Measurements from ENCODE around the gene MYO1B. TPM values are rescaled to one million over a fixed set of nuclear protein-coding genes. Genes with fewer than 3 reads are reported as not detected.

MYO1B gene
- total RNA-seq, 2 donors from 2014 or later: 0.23 to 0.52 TPM

- DNase-seq (no peak), ATAC-seq (no peak)
- peaks cover 41% of the 10 kb centered on the region for H3K27me3 Mint-ChIP-seq
- no peak overlapping the region for H3K27ac Mint-ChIP-seq
- no peaks in the 10 kb centered on the region for H3K4me1 Mint-ChIP-seq
- no peaks in the 10 kb centered on the region for H3K36me3 Mint-ChIP-seq (ENCODE audit: low read depth)
- H3K9me3 ChIP-seq (ENCODE audit: control insufficient read depth, low read length, poor library complexity, severe bottlenecking): no peaks in the 10 kb centered on the region
- H3K4me3 Mint-ChIP-seq: no peak overlapping the region
Observed at GRCh38 chr2:191358325-191359025, 113.3 kb downstream of the MYO1B start.

DNA sequence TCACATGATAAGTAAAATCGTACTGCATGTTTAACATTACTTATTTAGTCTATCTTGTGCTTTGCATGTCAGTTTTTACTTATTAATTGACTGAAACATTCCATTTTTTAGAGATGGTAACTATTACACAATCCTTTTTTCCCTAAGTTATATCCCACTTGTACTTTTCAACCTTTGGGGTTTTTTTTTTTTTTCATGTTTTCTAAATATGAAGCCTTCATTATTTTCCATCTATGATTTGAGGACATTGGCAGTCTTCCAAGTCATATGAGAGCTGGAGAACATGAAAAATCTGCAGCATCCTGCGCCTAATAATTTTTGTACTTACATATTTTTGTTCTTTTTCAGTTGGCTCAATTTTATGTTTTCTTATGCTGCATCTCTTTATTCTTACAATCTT is 113.9 kb downstream of the MYO1B start:
- no peaks in the 10 kb centered on the region for H3K9me3 ChIP-seq (ENCODE audit: control insufficient read depth, low read length, poor library complexity, severe bottlenecking)
- H3K36me3 Mint-ChIP-seq (ENCODE audit: low read depth): no peaks in the 10 kb centered on the region
- DNase-seq: no peak
- no peak overlapping the region for H3K4me3 Mint-ChIP-seq
- H3K27me3 Mint-ChIP-seq: peaks cover 42% of the 10 kb centered on the region
- no peak for ATAC-seq
- no peaks in the 10 kb centered on the region for H3K4me1 Mint-ChIP-seq
- no peak overlapping the region for H3K27ac Mint-ChIP-seq

- H3K4me3 Mint-ChIP-seq: no peak overlapping the region
- H3K27ac Mint-ChIP-seq: no peak overlapping the region
- DNase-seq (no peak), ATAC-seq (no peak)
- no peaks in the 10 kb centered on the region for H3K36me3 Mint-ChIP-seq (ENCODE audit: low read depth)
- H3K27me3 Mint-ChIP-seq: peaks cover 37% of the 10 kb centered on the region
- no peaks in the 10 kb centered on the region for H3K4me1 Mint-ChIP-seq
- H3K9me3 ChIP-seq (ENCODE audit: control insufficient read depth, low read length, poor library complexity, severe bottlenecking): no peaks in the 10 kb centered on the region
Observed at GRCh38 chr2:191360918-191361317, 115.7 kb downstream of the MYO1B start.

DNA sequence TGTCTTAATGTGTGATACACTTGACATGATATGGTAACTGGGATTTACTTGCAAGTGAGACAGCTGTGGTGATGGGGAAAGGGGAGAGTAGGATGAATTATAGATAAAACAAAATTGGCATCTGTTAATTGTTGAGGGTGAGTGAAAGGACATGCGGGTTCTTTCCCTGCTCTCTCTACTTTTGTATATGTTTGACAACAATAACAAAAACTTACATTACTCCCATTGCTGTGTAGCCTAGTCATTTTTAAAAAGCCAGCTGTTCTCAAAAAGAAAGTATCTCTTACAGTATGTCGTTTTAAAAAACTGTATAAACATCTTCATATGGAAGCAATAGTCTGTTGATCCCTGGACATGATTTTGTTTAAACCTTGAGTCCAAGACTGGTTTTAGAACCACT is 117.6 kb downstream of the MYO1B start:
- H3K9me3 ChIP-seq (ENCODE audit: control insufficient read depth, low read length, poor library complexity, severe bottlenecking): no peaks in the 10 kb centered on the region
- Mint-ChIP-seq H3K4me3 (no peak overlapping the region), H3K36me3 (ENCODE audit: low read depth) (peaks cover 8% of the 10 kb centered on the region), H3K27me3 (peaks cover 38% of the 10 kb centered on the region), H3K4me1 (no peaks in the 10 kb centered on the region), H3K27ac (no peak overlapping the region)
- ATAC-seq: no peak
- no peak for DNase-seq

DNA sequence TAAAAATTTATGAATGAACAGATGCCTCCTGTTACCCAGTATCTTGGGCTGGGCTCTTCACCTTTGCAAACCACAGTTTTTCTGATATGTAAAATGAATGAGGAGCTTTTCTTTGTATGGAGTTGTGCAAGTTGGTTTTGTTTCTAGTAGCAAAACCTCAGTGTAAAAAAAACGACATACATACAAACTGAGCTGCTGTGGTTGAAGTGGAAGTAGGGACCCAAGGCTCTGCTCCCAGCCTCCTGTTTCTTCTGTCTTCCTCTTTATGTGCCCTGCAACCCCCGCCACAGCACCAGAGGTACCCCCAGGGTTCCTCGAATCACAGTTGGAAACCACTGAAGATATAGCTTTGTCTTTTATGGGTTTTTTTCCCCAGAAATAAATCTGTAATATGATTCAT is 118.1 kb downstream of the MYO1B start:
- Mint-ChIP-seq H3K4me3 (no peak overlapping the region), H3K27me3 (peaks cover 35% of the 10 kb centered on the region), H3K27ac (no peak overlapping the region), H3K4me1 (no peaks in the 10 kb centered on the region), H3K36me3 (ENCODE audit: low read depth) (peaks cover 8% of the 10 kb centered on the region)
- H3K9me3 ChIP-seq (ENCODE audit: control insufficient read depth, low read length, poor library complexity, severe bottlenecking): no peaks in the 10 kb centered on the region
- ATAC-seq: no peak
- DNase-seq: no peak

GRCh38 chr2:191365089-191365488 is 119.9 kb downstream of the MYO1B start:
- H3K27ac Mint-ChIP-seq: no peak overlapping the region
- no peak for ATAC-seq
- H3K27me3 Mint-ChIP-seq: peaks cover 25% of the 10 kb centered on the region
- H3K36me3 Mint-ChIP-seq (ENCODE audit: low read depth): peaks cover 8% of the 10 kb centered on the region
- DNase-seq: no peak
- no peaks in the 10 kb centered on the region for H3K9me3 ChIP-seq (ENCODE audit: control insufficient read depth, low read length, poor library complexity, severe bottlenecking)
- no peak overlapping the region for H3K4me3 Mint-ChIP-seq
- no peaks in the 10 kb centered on the region for H3K4me1 Mint-ChIP-seq

- H3K27ac Mint-ChIP-seq: no peak overlapping the region
- no peak for ATAC-seq
- no peaks in the 10 kb centered on the region for H3K9me3 ChIP-seq (ENCODE audit: control insufficient read depth, low read length, poor library complexity, severe bottlenecking)
- H3K36me3 Mint-ChIP-seq (ENCODE audit: low read depth): peaks cover 8% of the 10 kb centered on the region
- no peak overlapping the region for H3K4me3 Mint-ChIP-seq
- no peak for DNase-seq
- peaks cover 23% of the 10 kb centered on the region for H3K27me3 Mint-ChIP-seq
- H3K4me1 Mint-ChIP-seq: peaks cover 2% of the 10 kb centered on the region
Observed at GRCh38 chr2:191366199-191366598, 121.0 kb downstream of the MYO1B start.

DNA sequence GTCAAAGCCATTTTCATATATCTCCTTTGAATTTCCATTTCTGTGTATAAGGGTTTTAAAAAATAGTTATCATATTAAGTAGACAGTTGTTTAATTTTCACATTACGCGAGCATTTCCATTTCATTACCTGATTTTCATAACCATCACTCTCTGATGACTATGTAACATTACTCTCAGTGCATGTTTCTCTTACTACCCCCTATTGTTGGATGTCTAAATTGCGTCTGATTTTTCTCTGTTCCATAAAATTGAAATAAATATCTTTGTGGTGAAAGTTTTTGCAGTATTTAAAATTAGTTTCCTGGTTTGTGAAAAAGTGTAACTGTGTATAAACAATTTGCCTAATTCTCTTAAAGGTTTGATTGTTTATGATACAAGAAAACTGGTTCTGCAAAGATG is 123.8 kb downstream of the MYO1B start:
- H3K27ac Mint-ChIP-seq: no peak overlapping the region
- DNase-seq (no peak), ATAC-seq (no peak)
- H3K27me3 Mint-ChIP-seq: peaks cover 18% of the 10 kb centered on the region
- peaks cover 2% of the 10 kb centered on the region for H3K4me1 Mint-ChIP-seq
- peaks cover 8% of the 10 kb centered on the region for H3K36me3 Mint-ChIP-seq (ENCODE audit: low read depth)
- H3K9me3 ChIP-seq (ENCODE audit: control insufficient read depth, low read length, poor library complexity, severe bottlenecking): no peaks in the 10 kb centered on the region
- H3K4me3 Mint-ChIP-seq: no peak overlapping the region

GRCh38 chr2:191374366-191374765 is 129.2 kb downstream of the MYO1B start:
- H3K36me3 Mint-ChIP-seq (ENCODE audit: low read depth): no peaks in the 10 kb centered on the region
- peaks cover 19% of the 10 kb centered on the region for H3K27me3 Mint-ChIP-seq
- H3K4me1 Mint-ChIP-seq: peaks cover 2% of the 10 kb centered on the region
- no peak for ATAC-seq
- no peak overlapping the region for H3K4me3 Mint-ChIP-seq
- DNase-seq: no peak
- H3K27ac Mint-ChIP-seq: no peak overlapping the region
- no peaks in the 10 kb centered on the region for H3K9me3 ChIP-seq (ENCODE audit: control insufficient read depth, low read length, poor library complexity, severe bottlenecking)

DNA sequence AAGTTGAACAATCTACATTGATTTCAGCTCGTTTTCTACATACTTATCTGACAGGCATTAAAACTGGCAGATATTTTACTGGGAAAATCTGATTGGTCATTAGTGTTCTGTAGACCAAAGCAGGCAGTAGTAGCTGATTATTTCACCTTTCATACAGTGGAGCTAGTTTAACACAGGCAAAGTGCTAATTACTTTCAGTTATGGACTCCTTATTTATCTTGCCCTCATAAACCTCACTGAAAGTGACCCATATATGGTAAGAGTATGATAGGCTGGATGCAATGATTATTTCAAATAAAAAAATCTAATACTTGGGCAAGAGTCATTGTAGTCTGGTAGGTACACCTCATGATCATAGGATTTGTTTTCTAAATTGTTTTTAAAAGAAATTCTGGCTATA is 129.7 kb downstream of the MYO1B start:
- Mint-ChIP-seq H3K27me3 (peaks cover 19% of the 10 kb centered on the region), H3K4me1 (peaks cover 2% of the 10 kb centered on the region), H3K27ac (no peak overlapping the region), H3K4me3 (no peak overlapping the region), H3K36me3 (ENCODE audit: low read depth) (no peaks in the 10 kb centered on the region)
- DNase-seq: no peak
- no peaks in the 10 kb centered on the region for H3K9me3 ChIP-seq (ENCODE audit: control insufficient read depth, low read length, poor library complexity, severe bottlenecking)
- no peak for ATAC-seq

GRCh38 chr2:191376981-191377629 is 131.9 kb downstream of the MYO1B start:
- H3K4me1 Mint-ChIP-seq: no peaks in the 10 kb centered on the region
- H3K27ac Mint-ChIP-seq: no peak overlapping the region
- H3K9me3 ChIP-seq (ENCODE audit: control insufficient read depth, low read length, poor library complexity, severe bottlenecking): no peaks in the 10 kb centered on the region
- H3K36me3 Mint-ChIP-seq (ENCODE audit: low read depth): no peaks in the 10 kb centered on the region
- H3K27me3 Mint-ChIP-seq: peaks cover 18% of the 10 kb centered on the region
- ATAC-seq: no peak
- no peak for DNase-seq
- no peak overlapping the region for H3K4me3 Mint-ChIP-seq

DNA sequence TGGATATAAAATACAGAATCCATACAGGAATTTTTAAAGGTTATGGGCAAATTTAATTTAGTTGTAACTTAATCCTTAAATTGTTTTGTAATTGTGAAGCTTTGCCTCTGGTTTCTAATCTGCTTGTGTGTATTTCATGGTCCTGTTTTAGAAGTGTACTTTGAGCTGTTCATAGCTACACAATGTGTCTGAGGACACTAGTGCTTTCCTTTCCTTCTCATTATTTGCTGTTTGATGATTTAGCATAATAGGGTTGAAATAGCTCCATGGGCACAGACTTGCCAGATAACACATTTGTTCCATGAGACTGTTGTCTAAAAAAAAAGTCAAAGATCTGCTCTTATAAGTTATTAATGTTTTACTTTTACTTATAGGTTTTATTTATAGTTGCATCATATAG is 134.2 kb downstream of the MYO1B start:
- H3K27me3 Mint-ChIP-seq: peaks cover 15% of the 10 kb centered on the region
- no peak overlapping the region for H3K27ac Mint-ChIP-seq
- no peaks in the 10 kb centered on the region for H3K36me3 Mint-ChIP-seq (ENCODE audit: low read depth)
- H3K4me3 Mint-ChIP-seq: no peak overlapping the region
- ATAC-seq (no peak), DNase-seq (no peak)
- H3K4me1 Mint-ChIP-seq: no peaks in the 10 kb centered on the region
- H3K9me3 ChIP-seq (ENCODE audit: control insufficient read depth, low read length, poor library complexity, severe bottlenecking): no peaks in the 10 kb centered on the region

- Mint-ChIP-seq H3K4me1 (no peaks in the 10 kb centered on the region), H3K27ac (no peak overlapping the region), H3K27me3 (peaks cover 18% of the 10 kb centered on the region), H3K4me3 (no peak overlapping the region), H3K36me3 (ENCODE audit: low read depth) (no peaks in the 10 kb centered on the region)
- ATAC-seq (no peak), DNase-seq (no peak)
- H3K9me3 ChIP-seq (ENCODE audit: control insufficient read depth, low read length, poor library complexity, severe bottlenecking): no peaks in the 10 kb centered on the region
Observed at GRCh38 chr2:191382801-191383200, 137.6 kb downstream of the MYO1B start.

- no peak overlapping the region for H3K27ac Mint-ChIP-seq
- no peak for DNase-seq
- no peaks in the 10 kb centered on the region for H3K9me3 ChIP-seq (ENCODE audit: control insufficient read depth, low read length, poor library complexity, severe bottlenecking)
- no peaks in the 10 kb centered on the region for H3K36me3 Mint-ChIP-seq (ENCODE audit: low read depth)
- no peaks in the 10 kb centered on the region for H3K4me1 Mint-ChIP-seq
- H3K4me3 Mint-ChIP-seq: no peak overlapping the region
- H3K27me3 Mint-ChIP-seq: peaks cover 18% of the 10 kb centered on the region
- no peak for ATAC-seq
Observed at GRCh38 chr2:191383486-191383885, 138.3 kb downstream of the MYO1B start.
